ENCODE measurements around the gene PPP2R2D.

GRCh38 chr10:131955591-131956340 is 55.0 kb downstream of the PPP2R2D start:
- no peak for TF ChIP-seq E2F1 (CRISPR knock-in tag; IDR thresholded peaks at IDR 0.05)
- no peak for TF ChIP-seq CTCF (IDR thresholded peaks at IDR 0.05)
- no peak for TF ChIP-seq FOXP4 (CRISPR knock-in tag; IDR thresholded peaks at IDR 0.05)
- TF ChIP-seq ZNF423 (CRISPR knock-in tag; IDR thresholded peaks at IDR 0.05) = no peak
- TF ChIP-seq MAX (CRISPR knock-in tag; IDR thresholded peaks at IDR 0.05) = no peak

All from WTC11 (cell line).